Kidney (tissue), 14 donors: Measurements from ENCODE around the gene STRN3. TPM values are rescaled to one million over a fixed set of nuclear protein-coding genes. Genes with fewer than 3 reads are reported as not detected.
"Not testable (repeated sequence)": the region's sequence is repeated elsewhere in the genome, so short reads cannot be mapped to it uniquely, and the experiment has no call there.

Experiments used
- DNase-seq, 5 donors: peaks; one replicate each; pipeline ENCODE4 v3.0.0-alpha.2; 2013 to 2020
- FAIRE-seq: peaks from 2 replicates; lab custom pipeline; 2012; peaks lifted over from hg19 to GRCh38; lab: Jason Lieb, UNC
- H3K27ac ChIP-seq, 2 donors: one replicate each; pipeline ENCODE4 v1.7.0; 2013; ENCODE audit warnings: low read depth in 2 of 2, low read length in 2 of 2, inconsistent platforms in 1 of 2
- H3K27me3 ChIP-seq: one replicate; pipeline ENCODE4 v1.7.1; 2013; ENCODE audit warnings: low read length, inconsistent platforms; ENCODE audit not compliant: control insufficient read depth, insufficient read depth
- H3K36me3 ChIP-seq, 3 donors: one replicate each; pipeline versions ENCODE4 v1.7.0 to v1.7.1; 2013; ENCODE audit warnings: low read length in 3 of 3, control low read depth in 1 of 3, inconsistent platforms in 1 of 3; ENCODE audit not compliant: insufficient read depth in 3 of 3, control insufficient read depth in 2 of 3
- H3K4me1 ChIP-seq, 3 donors: one replicate each; pipeline versions ENCODE4 v1.7.0 to v1.7.1; 2013; ENCODE audit warnings: low read length in 3 of 3, inconsistent platforms in 1 of 3, low read depth in 1 of 3; ENCODE audit not compliant: control insufficient read depth in 2 of 3, insufficient read depth in 2 of 3
- H3K4me3 ChIP-seq, 3 donors: one replicate each; pipeline versions ENCODE4 v1.7.0 to v1.8.1; 2013; ENCODE audit warnings: low read length in 3 of 3, control low read depth in 1 of 3, inconsistent platforms in 1 of 3
- H3K9ac ChIP-seq, 3 donors: one replicate each; pipeline versions ENCODE4 v1.7.0 to v1.7.1; 2013; ENCODE audit warnings: low read length in 3 of 3, control low read depth in 1 of 3, inconsistent platforms in 1 of 3
- H3K9me3 ChIP-seq, 3 donors: one replicate each; pipeline versions ENCODE4 v1.7.0 to v1.7.1; 2013; ENCODE audit warnings: low read length in 3 of 3, control low read depth in 1 of 3, inconsistent platforms in 1 of 3; ENCODE audit not compliant: control insufficient read depth in 2 of 3, insufficient read depth in 1 of 3
- CTCF ChIP-seq: IDR thresholded peaks from 3 replicates; pipeline ENCODE4 v1.5.1; 2012; ENCODE audit warnings: mild to moderate bottlenecking, moderate library complexity, borderline replicate concordance; ENCODE audit not compliant: insufficient read depth; ENCODE audit errors: extremely low read depth
- intact Hi-C: fragments of 100-400 bp; cut with DNase I; formaldehyde crosslinking; loops from one replicate; pipeline ENCODE4 v1.11.1; 2022
- polyA plus RNA-seq: library from polyadenylated mRNA; stranded (reverse); fragments of 350-450 nt; fragmentation: Illumina TruSeq; extraction: RNeasy Lipid Tissue Mini Kit (QIAGEN cat#74804); gene quantifications from one replicate; pipeline ENCODE4 v1.2.3, GENCODE V29; 2014; ENCODE audit warnings: low read depth, low replicate concordance; ENCODE audit not compliant: insufficient read depth
- total RNA-seq: library from RNA; stranded (reverse); fragmentation: NEBNext Ultra II Directional; extraction: Animal tissue kit (Norgen Biotek cat#: 25700); gene quantifications from one replicate; pipeline ENCODE4 v1.2.1, GENCODE V29; 2021
- donor health status: control.
- donor health status: control.
- donor health status: control.
- donor health status: control.
- donor health status: control.
- donor health status: DM: yes; HTN: yes; CAD: no.
- donor health status: Normal renal cell carcinoma (clear cell type).

Gene STRN3
- total and polyA plus RNA-seq, 2 donors from 2014 or later: 10.6 to 52.9 TPM

- FAIRE-seq: no peak
- DNase-seq: no peak
- H3K9me3 ChIP-seq: no peaks in the 10 kb centered on the region
- H3K4me1 ChIP-seq: no peaks in the 10 kb centered on the region
- H3K27ac ChIP-seq: no peak overlapping the region
- no peak overlapping the region for H3K4me3 ChIP-seq
- no peaks in the 10 kb centered on the region for H3K27me3 ChIP-seq
- H3K9ac ChIP-seq: no peak overlapping the region
- H3K36me3 ChIP-seq: no peaks in the 10 kb centered on the region
- no peak for TF ChIP-seq CTCF
- intact Hi-C loops: no loop called here
Measured at GRCh38 chr14:31057035-31057434, 30.9 kb upstream of the STRN3 start.

- H3K9me3 ChIP-seq, H3K36me3 ChIP-seq, H3K27me3 ChIP-seq, H3K27ac ChIP-seq, H3K4me1 ChIP-seq, H3K4me3 ChIP-seq, FAIRE-seq, H3K9ac ChIP-seq, intact Hi-C loops: not testable (repeated sequence)
- peak in 1 of 5 donors; percentile 84 for DNase-seq
Measured at GRCh38 chr14:31052905-31053586, 26.9 kb upstream of the STRN3 start.

- intact Hi-C loops: no loop called here
- no peak for FAIRE-seq
- H3K4me3 ChIP-seq: no peak overlapping the region
- H3K27me3 ChIP-seq: no peaks in the 10 kb centered on the region
- DNase-seq: no peak
- H3K4me1 ChIP-seq: no peaks in the 10 kb centered on the region
- no peaks in the 10 kb centered on the region for H3K36me3 ChIP-seq
- no peaks in the 10 kb centered on the region for H3K9me3 ChIP-seq
- no peak overlapping the region for H3K27ac ChIP-seq
- no peak for TF ChIP-seq CTCF
- no peak overlapping the region for H3K9ac ChIP-seq
Measured at GRCh38 chr14:31051511-31051910, 25.3 kb upstream of the STRN3 start.

GRCh38 chr14:31051023-31051422 is 24.8 kb upstream of the STRN3 start:
- H3K9me3 ChIP-seq: no peaks in the 10 kb centered on the region
- H3K27me3 ChIP-seq: no peaks in the 10 kb centered on the region
- intact Hi-C loops: no loop called here
- H3K9ac ChIP-seq: no peak overlapping the region
- H3K36me3 ChIP-seq: no peaks in the 10 kb centered on the region
- FAIRE-seq: no peak
- H3K4me1 ChIP-seq: no peaks in the 10 kb centered on the region
- TF ChIP-seq CTCF: no peak
- H3K27ac ChIP-seq: no peak overlapping the region
- H3K4me3 ChIP-seq: no peak overlapping the region
- no peak for DNase-seq
